Liver (tissue), 3 donors: ENCODE results near the gene TRUB2.

Experiments
- CTCF ChIP-seq: fragments of 150-350 bp; IDR thresholded peaks from 2 replicates; pipeline ENCODE4 v1.5.1; 2017; ENCODE audit warnings: improper control_type of control experiment, low read depth, low read length; ENCODE audit not compliant: missing input control
- GABPA ChIP-seq, 2 donors: IDR thresholded peaks in 1 of 2; conservative IDR thresholded peaks in 1 of 2; 2 replicates each; pipeline ENCODE4 v1.6.1; 2016; ENCODE audit warnings: antibody characterized with exemption in 2 of 2, mild to moderate bottlenecking in 1 of 2, moderate library complexity in 1 of 2
- MAX ChIP-seq: IDR thresholded peaks from 2 replicates; pipeline ENCODE4 v1.6.1; 2016; ENCODE audit warnings: antibody characterized with exemption
- REST ChIP-seq: IDR thresholded peaks from 2 replicates; pipeline ENCODE4 v1.6.1; 2016; ENCODE audit warnings: antibody characterized with exemption, mild to moderate bottlenecking
- TAF1 ChIP-seq: conservative IDR thresholded peaks from 2 replicates; pipeline ENCODE4 v1.6.1; 2016; ENCODE audit warnings: antibody characterized with exemption, mild to moderate bottlenecking
- ZBTB33 ChIP-seq: IDR thresholded peaks from 2 replicates; pipeline ENCODE4 v1.6.1; 2016; ENCODE audit warnings: antibody characterized with exemption
- donor health status: healthy.
- donor health status: healthy.

GRCh38 chr9:128288273-128289004, 33.8 kb downstream of the TRUB2 start:
- no peak for TF ChIP-seq CTCF
- TF ChIP-seq ZBTB33, result no peak
- no peak for TF ChIP-seq MAX
- no peak for TF ChIP-seq GABPA (IDR thresholded peaks at IDR 0.05 in 1 of 2, conservative IDR thresholded peaks at IDR 0.05 in 1 of 2)
- TF ChIP-seq REST, result no peak
- no peak for TF ChIP-seq TAF1
